Neural cell (in vitro differentiated cells): ENCODE results near the gene TMEM181.

Experiments
- RAD21 ChIP-seq: fragments of 450-650 bp; conservative IDR thresholded peaks from 2 replicates; pipeline ENCODE4 v1.6.1; 2014; ENCODE audit warnings: antibody characterized with exemption, mild to moderate bottlenecking, moderate library complexity
- TAF1 ChIP-seq: IDR thresholded peaks from 2 replicates; pipeline ENCODE4 v1.6.1; 2012; ENCODE audit warnings: low read depth
- TF ChIP-seq, protein P1 (sequence below): fragments of 450-650 bp; IDR thresholded peaks from 2 replicates; pipeline ENCODE4 v1.5.1; 2014; ENCODE audit warnings: antibody characterized with exemption, mild to moderate bottlenecking, moderate library complexity; ENCODE audit not compliant: poor library complexity, severe bottlenecking

DNA sequence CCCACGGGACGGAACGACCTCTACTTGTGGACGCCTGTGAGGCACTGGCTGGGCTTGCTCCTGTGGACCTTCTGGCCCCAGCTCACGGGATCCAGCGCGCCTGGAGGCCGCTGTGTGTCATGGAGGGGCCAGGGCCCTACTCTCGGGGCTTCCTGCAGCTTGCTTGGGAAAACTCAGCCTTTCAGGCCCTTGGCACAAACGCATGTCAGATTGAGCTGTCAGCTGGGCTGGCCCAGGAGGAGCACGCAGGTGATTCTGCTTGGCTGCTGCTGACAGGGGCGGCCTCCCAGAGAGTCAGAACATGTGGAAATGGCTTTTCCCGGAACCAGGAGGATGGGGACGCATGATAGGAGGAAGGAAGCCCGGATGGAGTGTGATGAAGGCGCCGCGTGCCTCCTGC, 39.7 kb downstream of the TMEM181 start:
- TF ChIP-seq RAD21 (no peak), TAF1 (no peak)
- TF ChIP-seq, protein P1, sequence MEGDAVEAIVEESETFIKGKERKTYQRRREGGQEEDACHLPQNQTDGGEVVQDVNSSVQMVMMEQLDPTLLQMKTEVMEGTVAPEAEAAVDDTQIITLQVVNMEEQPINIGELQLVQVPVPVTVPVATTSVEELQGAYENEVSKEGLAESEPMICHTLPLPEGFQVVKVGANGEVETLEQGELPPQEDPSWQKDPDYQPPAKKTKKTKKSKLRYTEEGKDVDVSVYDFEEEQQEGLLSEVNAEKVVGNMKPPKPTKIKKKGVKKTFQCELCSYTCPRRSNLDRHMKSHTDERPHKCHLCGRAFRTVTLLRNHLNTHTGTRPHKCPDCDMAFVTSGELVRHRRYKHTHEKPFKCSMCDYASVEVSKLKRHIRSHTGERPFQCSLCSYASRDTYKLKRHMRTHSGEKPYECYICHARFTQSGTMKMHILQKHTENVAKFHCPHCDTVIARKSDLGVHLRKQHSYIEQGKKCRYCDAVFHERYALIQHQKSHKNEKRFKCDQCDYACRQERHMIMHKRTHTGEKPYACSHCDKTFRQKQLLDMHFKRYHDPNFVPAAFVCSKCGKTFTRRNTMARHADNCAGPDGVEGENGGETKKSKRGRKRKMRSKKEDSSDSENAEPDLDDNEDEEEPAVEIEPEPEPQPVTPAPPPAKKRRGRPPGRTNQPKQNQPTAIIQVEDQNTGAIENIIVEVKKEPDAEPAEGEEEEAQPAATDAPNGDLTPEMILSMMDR, result no peak
